ENCODE measurements around the gene FHAD1. TPM values are rescaled to one million over a fixed set of nuclear protein-coding genes. Genes with fewer than 3 reads are reported as not detected.
A peak's percentile ranks its signal among the peaks of the same experiment; 100 is the strongest.

Gene FHAD1
- total and polyA plus RNA-seq, 9 of the 15 experiments (the other 6 are each of a cell fraction or from before 2014, with no cell fraction given), result 0.32 to 2.1 (median 1.5) TPM; not detected in 1

DNA sequence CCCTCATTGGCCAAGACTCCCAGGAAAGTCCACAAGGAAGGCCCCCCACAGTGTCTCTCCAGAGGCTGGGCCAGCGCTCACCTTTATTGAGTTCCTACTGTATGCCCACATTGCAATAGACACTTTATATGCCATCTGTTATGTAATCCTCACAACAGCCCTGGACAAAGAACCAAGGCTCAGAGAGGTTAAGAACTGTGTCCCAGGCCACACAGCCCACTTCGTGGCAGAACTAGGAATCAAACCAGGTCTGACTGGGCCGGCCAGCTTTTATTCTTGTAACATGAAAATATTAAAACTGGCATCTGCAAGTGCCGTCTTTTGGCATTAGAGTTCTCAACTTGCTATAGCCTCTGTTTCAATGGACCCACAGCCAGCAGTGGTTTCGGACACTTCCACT is 195.7 kb downstream of the FHAD1 start (continued):
- 0 out of 4 replicates have a peak, but pooled peaks of 1 of the 2 experiments have one; percentile 21 for TF ChIP-seq RCOR1 (IDR thresholded peaks at IDR 0.05; ENCODE audit: borderline replicate concordance in 1 of 2, low read depth in 2 of 2, low read length in 2 of 2)

DNA sequence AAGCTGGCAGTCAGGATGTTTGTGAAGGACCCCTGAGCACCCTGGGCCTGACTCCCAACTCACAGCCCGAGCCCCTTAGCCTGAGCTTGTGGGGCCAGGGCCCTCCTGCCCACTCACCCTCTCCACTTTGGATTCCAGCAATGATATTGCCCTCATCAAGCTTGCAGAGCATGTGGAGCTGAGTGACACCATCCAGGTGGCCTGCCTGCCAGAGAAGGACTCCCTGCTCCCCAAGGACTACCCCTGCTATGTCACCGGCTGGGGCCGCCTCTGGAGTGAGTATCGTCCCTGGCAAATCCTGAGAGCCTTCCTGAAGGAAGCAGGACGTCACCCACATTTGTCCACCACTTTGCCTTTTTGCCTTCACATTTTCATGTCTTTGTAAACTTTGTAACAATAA is 196.3 kb downstream of the FHAD1 start:
- Histone ChIP-seq H3K27me3 (ENCODE audit: control insufficient read depth in 2 of 2, insufficient read depth in 2 of 2, low read length in 2 of 2) (no peaks in the 10 kb centered on the region), H3K9me1 (ENCODE audit: control insufficient read depth, insufficient read depth, low read length) (no peaks in the 10 kb centered on the region), H3K4me2 (ENCODE audit: insufficient read depth, low read length) (no peak overlapping the region), H3K9me3 (replicated peaks; ENCODE audit: control insufficient read depth, insufficient read depth, low read depth, low read length) (no peaks in the 10 kb centered on the region), H3K4me1 (replicated peaks in 1 of 2; ENCODE audit: control insufficient read depth in 2 of 2, insufficient read depth in 2 of 2, low read length in 2 of 2) (peaks cover 7 to 17% of the 10 kb centered on the region in 2 experiments; a peak in 4 of 5 replicates), H3K79me2 (ENCODE audit: control insufficient read depth, insufficient read depth, low read length) (no peaks in the 10 kb centered on the region), H3K9ac (ENCODE audit: insufficient read depth in 1 of 2, low read depth in 2 of 2, low read length in 2 of 2) (peak overlapping the region in 1 of 2 experiments; percentile 33; a peak in 2 of 4 replicates), H4K20me1 (replicated peaks; ENCODE audit: control insufficient read depth, insufficient read depth, low read length) (no peaks in the 10 kb centered on the region), H3K36me3 (ENCODE audit: control insufficient read depth, insufficient read depth, low read length) (no peaks in the 10 kb centered on the region), H2AFZ (ENCODE audit: low read depth, low read length) (no peak overlapping the region), H3K4me3 (no peak overlapping the region), H3K27ac (ENCODE audit: extremely low read depth, low read depth, low read length) (no peak overlapping the region)
- CTCF ChIA-PET (ENCODE audit: low intra/inter-chr PET ratio), result no interaction called here
- intact Hi-C loops (cut with micrococcal nuclease), result no loop called here
- DNase-seq (ENCODE audit: extremely low read depth in 1 of 4, low spot score in 3 of 4) (no peak), FAIRE-seq (no peak), ATAC-seq (no peak)
- no TSS peak for BruUV-seq (replicated peaks)
- in situ Hi-C loops (cut with MboI), result no loop called here
- POLR2A ChIA-PET, result interaction anchor here (0.6 to 2.2 kb wide), 3 partner anchors 11 to 339 kb away, joined by 3 to 12 read pairs (median 5); no protein-coding TSS in a partner anchor
- WGBS (ENCODE audit: insufficient coverage, low coverage, missing lambda C conversion rate), result 69% methylated on average over 5 of the region's 5 CpGs
- TF ChIP-seq TBL1XR1 (IDR thresholded peaks at IDR 0.05; ENCODE audit: low read length in 2 of 2) (no peak), TOE1 (IDR thresholded peaks at IDR 0.05; ENCODE audit: borderline replicate concordance) (no peak), TOE1 (CRISPR knock-in tag; IDR thresholded peaks at IDR 0.05; ENCODE audit: borderline replicate concordance, low read depth) (no peak), MAFG (tag; conservative IDR thresholded peaks at IDR 0.05) (no peak), SIX5 (IDR thresholded peaks at IDR 0.05; ENCODE audit: borderline replicate concordance in 1 of 2, insufficient read depth in 1 of 2, low read depth in 1 of 2, low read length in 2 of 2) (no peak), ZKSCAN3 (CRISPR knock-in tag; IDR thresholded peaks at IDR 0.05) (no peak), HDAC3 (IDR thresholded peaks at IDR 0.05; ENCODE audit: borderline replicate concordance, partially characterized antibody) (no peak), ZNF830 (CRISPR knock-in tag; IDR thresholded peaks at IDR 0.05) (no peak), ZNF431 (CRISPR knock-in tag; IDR thresholded peaks at IDR 0.05) (no peak), ZNF124 (CRISPR knock-in tag; IDR thresholded peaks at IDR 0.05) (no peak), SREBF2 (CRISPR knock-in tag; IDR thresholded peaks at IDR 0.05) (no peak), ZKSCAN8 (CRISPR knock-in tag; IDR thresholded peaks at IDR 0.05) (no peak), NUFIP1 (IDR thresholded peaks at IDR 0.05; ENCODE audit: partially characterized antibody) (no peak), ZNF785 (CRISPR knock-in tag; IDR thresholded peaks at IDR 0.05) (no peak), NFRKB (IDR thresholded peaks at IDR 0.05; ENCODE audit: low read depth) (no peak), ZNF174 (CRISPR knock-in tag; IDR thresholded peaks at IDR 0.05) (no peak)
- TF ChIP-seq, protein P1, sequence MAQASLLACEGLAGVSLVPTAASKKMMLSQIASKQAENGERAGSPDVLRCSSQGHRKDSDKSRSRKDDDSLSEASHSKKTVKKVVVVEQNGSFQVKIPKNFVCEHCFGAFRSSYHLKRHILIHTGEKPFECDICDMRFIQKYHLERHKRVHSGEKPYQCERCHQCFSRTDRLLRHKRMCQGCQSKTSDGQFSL (CRISPR knock-in tag; IDR thresholded peaks at IDR 0.05), result no peak
- TF ChIP-seq, protein P1 (tag; IDR thresholded peaks at IDR 0.05), result no peak
- TF ChIP-seq, protein P2, sequence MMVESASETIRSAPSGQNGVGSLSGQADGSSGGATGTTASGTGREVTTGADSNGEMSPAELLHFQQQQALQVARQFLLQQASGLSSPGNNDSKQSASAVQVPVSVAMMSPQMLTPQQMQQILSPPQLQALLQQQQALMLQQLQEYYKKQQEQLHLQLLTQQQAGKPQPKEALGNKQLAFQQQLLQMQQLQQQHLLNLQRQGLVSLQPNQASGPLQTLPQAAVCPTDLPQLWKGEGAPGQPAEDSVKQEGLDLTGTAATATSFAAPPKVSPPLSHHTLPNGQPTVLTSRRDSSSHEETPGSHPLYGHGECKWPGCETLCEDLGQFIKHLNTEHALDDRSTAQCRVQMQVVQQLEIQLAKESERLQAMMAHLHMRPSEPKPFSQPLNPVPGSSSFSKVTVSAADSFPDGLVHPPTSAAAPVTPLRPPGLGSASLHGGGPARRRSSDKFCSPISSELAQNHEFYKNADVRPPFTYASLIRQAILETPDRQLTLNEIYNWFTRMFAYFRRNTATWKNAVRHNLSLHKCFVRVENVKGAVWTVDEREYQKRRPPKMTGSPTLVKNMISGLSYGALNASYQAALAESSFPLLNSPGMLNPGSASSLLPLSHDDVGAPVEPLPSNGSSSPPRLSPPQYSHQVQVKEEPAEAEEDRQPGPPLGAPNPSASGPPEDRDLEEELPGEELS (CRISPR knock-in tag; IDR thresholded peaks at IDR 0.05; ENCODE audit: borderline replicate concordance), result no peak

Measured in K562 (cell line).